Glomerular visceral epithelial cell (primary cell): ENCODE measurements around the gene GATB.

Experiments
- DNase-seq: peaks from one replicate; pipeline ENCODE4 v3.0.0-alpha.2; 2016; ENCODE audit errors: extremely low spot score

The GATB gene

DNA sequence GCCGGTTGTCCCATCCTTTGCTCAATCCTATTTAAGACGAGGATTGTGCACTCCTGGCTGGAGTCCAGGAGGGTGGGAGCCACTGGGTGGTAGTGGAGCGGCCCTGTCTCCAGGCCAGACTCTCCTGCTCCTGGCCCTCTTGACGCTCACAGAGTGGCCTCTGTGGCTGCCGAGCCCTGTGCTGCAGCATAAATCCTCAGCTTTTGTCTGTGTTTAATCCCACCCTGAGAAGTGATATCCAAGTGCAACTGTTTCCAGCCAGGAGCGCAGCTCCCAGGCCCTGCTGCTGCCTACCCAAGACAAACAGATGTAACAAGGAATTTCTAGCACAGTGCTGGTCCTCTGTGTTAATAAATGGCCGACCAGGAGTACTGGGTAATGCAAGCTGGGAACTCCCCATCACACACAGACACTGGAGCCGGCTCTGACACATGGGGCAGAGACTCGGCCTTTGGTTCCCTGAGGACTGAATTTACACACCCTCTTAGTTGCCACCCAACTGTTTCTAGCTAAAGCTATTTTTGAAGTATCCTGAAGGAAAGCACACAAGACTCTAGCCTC is 85.3 kb downstream of the GATB start:
- peak; percentile 4 for DNase-seq

GRCh38 chr4:151674804-151675391 is 85.9 kb downstream of the GATB start:
- DNase-seq: no peak

GRCh38 chr4:151673908-151674520 is 86.8 kb downstream of the GATB start:
- DNase-seq: no peak

- no peak for DNase-seq
Observed at GRCh38 chr4:151672996-151673395, 87.8 kb downstream of the GATB start.

DNA sequence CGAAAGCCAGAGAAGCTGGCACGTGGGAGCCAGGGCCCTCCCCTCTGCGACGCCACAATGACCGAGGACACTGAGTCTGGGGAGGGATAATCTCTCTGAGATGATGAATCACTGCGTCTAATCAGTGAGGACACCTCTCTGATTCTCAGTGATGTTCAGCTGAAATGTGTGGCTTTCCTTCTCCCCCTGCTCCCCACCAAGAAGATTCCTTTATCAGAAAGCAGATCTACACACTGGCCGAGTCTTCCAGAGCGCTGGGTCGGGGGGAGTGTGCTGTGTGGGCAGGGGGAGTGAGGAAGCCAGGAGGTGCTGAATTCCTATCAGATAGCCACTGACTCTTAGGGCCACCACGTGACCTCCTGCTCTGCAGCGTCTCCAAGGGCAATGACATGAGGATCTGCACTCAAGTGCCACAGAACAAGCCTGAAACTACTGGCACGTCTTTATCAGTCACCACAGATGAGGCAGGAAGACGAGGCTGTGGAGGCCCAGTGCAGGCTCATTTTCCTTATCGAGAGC is 89.2 kb downstream of the GATB start:
- DNase-seq: no peak

DNA sequence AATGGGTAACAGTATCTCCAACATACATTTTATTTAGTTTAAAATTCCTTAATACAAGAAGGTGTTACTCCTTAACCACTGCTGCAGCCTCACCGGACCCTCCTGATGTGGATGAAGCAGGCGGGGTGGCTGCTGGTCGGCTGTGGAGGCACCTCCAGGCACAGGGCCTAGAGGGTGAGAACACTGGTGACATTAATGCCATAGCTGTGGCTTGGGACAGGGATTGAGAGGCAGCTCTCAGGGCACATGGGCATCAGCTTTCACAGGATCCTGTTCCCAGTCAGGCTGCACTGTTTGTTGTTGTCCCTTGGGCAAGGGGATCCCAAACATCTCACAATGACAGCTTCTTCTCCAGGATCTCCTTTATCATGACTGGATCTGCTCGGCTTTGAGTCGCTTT is 90.0 kb downstream of the GATB start:
- no peak for DNase-seq

DNA sequence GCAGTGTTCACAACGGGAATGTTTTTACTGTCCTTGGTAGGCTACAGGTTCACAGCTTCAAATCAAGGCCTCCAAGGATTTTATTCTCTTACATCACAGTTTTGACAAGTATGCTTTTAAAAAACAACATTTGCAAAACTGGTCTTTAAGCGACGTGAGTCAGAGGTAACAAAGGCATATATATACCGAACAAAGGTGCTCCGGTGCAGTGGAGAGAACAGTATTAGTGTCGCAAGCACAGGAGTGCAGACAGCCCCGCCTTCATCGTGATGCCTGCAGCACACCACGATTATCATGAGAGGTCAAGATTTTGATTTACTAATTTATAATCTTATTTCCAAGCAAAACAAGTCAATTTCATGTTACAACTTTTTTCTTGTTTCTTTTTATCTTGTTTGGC is 90.8 kb downstream of the GATB start:
- DNase-seq: no peak

DNA sequence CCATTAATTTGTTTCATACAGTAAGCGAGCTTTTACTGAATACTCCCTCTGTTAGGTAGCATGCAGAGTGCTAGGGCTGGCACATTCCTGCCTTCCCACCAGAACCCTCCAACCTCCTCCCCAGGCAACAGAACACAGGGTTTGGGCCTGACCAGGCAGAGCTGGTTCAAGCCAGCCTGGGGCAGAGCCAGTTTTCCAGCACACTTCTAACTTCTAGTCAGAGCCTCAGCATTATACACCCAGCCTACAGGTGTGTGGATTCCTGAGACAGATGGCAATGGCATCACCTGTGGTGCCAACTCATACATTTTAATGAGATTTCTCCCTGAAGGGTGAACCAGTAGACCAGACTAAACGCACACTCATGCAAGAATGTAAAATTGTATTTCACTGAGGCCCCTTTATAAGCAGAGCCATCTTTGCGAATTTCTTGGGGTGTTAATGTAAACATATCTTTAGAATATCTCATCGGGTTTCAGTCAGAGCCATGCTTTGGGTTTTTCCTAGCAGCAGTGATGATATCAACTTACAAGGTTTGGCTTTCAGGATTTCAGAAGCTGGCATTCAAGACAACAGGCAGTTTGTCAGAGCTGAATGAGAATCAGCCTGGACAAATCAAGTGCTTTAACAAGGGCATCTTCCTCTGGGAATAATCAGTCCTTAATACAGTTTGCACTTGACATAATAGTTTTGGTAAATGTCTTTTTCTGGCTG is 92.0 kb downstream of the GATB start:
- no peak for DNase-seq

- DNase-seq: no peak
Observed at GRCh38 chr4:151667666-151668065, 93.1 kb downstream of the GATB start.

DNA sequence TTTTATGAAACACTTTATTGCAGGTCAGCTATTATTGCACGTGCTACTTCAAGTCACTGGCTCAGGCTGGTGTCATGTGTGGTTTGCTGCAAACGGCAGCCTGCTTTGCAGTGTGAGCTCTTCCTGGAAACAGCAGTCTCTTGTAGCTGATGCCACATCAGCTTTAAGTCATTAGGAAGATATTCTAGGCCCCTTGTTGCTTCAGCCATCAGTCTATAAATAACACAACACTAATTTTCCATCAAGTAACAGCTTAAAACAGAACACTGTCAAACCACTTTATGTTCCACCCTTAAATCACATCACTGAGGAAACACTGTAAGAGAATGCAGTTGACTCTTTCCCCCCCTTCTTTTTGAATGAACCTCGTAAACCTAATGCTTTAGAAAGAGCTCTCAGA is 93.8 kb downstream of the GATB start:
- no peak for DNase-seq

GRCh38 chr4:151666501-151666900 is 94.3 kb downstream of the GATB start:
- DNase-seq: no peak

- no peak for DNase-seq
Observed at GRCh38 chr4:151665785-151666127, 95.1 kb downstream of the GATB start.

- DNase-seq: no peak
Observed at GRCh38 chr4:151665022-151665784, 95.6 kb downstream of the GATB start.

- no peak for DNase-seq
Observed at GRCh38 chr4:151664289-151664688, 96.5 kb downstream of the GATB start.

DNA sequence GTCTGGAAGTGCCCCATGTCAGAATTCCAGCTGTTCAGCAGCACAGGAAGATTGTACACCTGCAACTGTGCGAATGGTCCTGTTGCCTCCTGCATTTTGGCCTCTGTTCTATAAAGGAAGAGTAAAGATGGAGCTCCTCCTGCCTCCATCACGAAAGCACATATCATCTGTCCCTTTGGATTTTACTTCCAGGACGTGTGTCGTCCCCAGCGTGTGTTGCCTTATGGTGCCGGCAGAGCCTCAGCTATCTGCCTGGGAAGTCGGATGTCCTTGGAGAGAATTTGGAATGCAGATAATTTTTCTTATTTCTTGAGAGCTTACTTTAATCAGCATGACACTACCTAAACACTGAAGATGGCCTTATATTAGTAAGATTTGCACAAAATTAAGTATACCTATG is 97.7 kb downstream of the GATB start:
- no peak for DNase-seq

GRCh38 chr4:151661873-151662272 is 98.9 kb downstream of the GATB start:
- no peak for DNase-seq

DNA sequence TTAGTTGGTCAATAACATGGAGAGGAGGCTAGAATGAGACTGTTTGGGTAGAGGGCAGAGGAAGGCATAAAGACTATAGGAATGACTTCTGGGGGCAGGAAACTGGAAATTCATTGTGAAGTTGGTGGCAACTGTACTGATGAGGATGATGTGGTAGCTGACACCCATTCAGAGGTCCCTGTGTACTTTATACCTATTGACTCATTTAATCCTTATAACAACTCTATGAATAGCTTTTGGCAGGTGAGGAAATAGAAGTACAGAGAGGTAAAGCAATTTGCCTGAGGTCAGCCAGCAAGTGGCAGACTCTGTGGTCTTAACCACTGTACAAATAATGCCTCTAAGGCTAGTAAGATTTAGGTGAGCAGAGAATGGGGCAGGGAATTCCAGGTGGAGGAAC is 100.1 kb downstream of the GATB start:
- DNase-seq: no peak

DNA sequence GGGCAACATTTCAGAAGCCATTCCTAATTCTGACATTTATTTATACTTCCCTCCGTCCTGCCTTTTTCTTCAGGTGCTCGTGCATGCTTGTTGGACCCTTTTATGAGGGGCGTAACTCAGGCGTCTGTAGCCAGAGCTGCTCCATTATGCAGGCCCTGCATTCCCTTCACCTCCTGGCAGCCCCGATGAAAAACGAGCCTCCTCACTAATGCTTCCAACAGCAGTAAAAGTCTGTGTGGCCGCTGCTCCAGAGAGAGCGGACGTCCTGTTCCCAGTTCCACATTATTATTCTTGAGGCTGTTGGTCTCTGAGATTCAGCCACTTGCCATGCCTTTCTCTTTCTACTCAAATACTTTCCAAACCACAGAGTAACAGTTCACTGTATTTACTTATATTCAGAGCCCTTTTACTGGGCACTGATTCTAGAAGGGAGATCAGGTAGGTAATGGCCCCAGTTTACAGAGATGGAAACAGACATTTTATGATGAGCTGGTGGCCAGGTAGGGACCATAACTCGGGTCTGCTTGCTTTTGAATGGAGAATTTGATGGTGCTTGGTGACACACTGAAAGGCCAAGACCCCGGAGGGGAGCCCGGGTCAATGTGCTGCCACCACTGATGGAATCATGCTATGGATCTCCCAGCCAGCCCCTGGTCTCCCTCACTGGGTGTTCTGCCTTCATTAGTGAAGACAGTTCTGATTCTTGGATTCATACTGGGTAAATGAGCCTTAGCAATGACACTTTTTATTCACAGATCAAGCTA is 101.0 kb downstream of the GATB start:
- no peak for DNase-seq

DNA sequence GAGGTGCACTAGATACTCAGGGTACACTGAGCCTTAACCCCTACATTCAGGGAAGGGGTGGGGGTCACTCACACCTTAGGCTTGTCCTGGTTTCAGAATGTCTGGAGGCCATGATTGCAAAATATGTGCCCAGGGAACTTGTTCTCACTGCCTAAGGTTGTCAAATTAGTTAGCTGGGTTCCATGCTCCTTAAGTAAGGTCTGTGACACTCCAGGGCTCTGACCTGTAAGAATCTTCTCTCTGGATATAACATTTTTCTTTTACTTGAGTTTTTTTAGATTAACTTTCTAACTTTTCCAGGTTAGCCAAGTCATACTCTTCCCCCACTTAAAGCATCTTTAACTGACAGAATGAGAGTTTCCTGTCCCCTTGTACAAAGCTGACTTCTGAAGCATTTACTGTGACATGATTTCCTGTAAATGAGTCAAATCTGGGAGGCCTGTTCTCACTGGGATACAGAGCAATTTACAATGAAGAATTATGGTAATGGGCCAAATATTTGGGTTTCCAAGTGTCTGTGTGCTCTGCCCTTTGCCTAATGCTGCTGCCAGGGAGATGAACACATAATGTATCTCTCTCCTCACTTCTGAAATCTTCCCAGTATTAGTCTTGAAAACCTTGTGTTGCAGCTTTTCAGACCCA is 101.7 kb downstream of the GATB start:
- DNase-seq: no peak

DNA sequence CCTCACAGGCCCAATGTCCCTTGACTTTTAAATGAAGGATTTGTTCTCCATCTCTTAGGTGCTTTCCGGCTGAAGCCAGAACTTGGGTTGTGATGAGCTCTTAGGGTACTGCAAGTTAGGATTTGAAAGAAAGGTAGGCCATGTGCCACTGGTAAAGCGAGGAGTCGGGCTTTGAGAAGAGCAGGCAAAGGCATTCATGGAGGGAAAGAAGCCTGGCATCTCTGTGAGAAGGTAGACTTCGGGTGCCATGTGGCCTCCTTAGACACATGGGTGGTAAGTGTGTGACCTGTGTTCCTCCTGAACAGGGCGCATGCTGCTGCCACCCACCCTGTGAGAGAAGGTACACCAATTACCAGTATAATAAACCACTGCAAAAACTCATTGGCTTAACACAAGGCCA is 102.9 kb downstream of the GATB start:
- no peak for DNase-seq

DNA sequence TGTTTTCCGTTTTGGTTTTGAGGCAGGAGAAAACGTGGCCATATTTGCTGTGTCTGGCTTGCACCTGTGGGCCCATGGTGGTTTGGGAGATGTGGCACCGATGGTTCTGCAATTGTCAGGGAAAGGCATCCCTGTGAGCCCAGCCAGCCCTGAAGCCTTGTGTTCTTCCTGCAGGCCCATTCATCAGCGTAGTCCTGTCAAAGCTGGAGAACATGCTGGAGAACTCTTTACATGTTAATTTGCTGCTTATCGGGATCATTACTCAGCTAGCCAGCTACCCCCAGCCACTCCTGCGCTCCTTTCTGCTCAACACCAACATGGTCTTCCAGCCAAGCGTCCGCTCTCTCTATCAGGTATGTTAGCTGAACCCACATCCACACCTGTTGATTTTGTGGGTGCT is 104.7 kb downstream of the GATB start:
- no peak for DNase-seq
